Measurements from ENCODE around the gene VIPR2. TPM values are rescaled to one million over a fixed set of nuclear protein-coding genes. Genes with fewer than 3 reads are reported as not detected.
"Not testable (repeated sequence)": the region's sequence is repeated elsewhere in the genome, so short reads cannot be mapped to it uniquely, and the experiment has no call there.

VIPR2 gene
- polyA plus RNA-seq, 3 donors = not detected

GRCh38 chr7:158982080-158982479 lies 162.6 kb downstream of the VIPR2 start:
- H3K4me3 Mint-ChIP-seq; H3K27me3 ChIP-seq (ENCODE audit: control insufficient read depth in 2 of 2, insufficient read depth in 2 of 2, low read length in 2 of 2); H3K27me3 Mint-ChIP-seq (ENCODE audit: low read depth in 3 of 3); H3K27ac Mint-ChIP-seq; H3K4me2 ChIP-seq (replicated peaks; ENCODE audit: extremely low read depth, low read length, poor library complexity, severe bottlenecking); H3K36me3 Mint-ChIP-seq; H3K4me1 Mint-ChIP-seq; H3K4me1 ChIP-seq (ENCODE audit: control insufficient read depth in 1 of 2, insufficient read depth in 2 of 2, low read length in 2 of 2); H3K36me3 ChIP-seq (replicated peaks in 1 of 2; ENCODE audit: control insufficient read depth in 1 of 2, insufficient read depth in 2 of 2, low read length in 2 of 2); intact Hi-C loops (cut with micrococcal nuclease); H4K20me1 ChIP-seq (ENCODE audit: insufficient read depth, low read length); H3K79me2 ChIP-seq (ENCODE audit: insufficient read depth, low read length); DNase-seq; H3K9ac ChIP-seq (ENCODE audit: insufficient read depth, low read length, poor library complexity, severe bottlenecking); H3K4me3 ChIP-seq (replicated peaks in 1 of 3; ENCODE audit: low read depth in 2 of 3, low read length in 3 of 3); H3K27ac ChIP-seq (ENCODE audit: low read depth in 1 of 2, low read length in 2 of 2); H2AFZ ChIP-seq (ENCODE audit: insufficient read depth, low read depth, low read length, poor library complexity, severe bottlenecking): not testable (repeated sequence)
- peaks cover 42 to 61% of the 10 kb centered on the region in 2 donors for H3K9me3 ChIP-seq (replicated peaks in 1 of 2; ENCODE audit: control insufficient read depth in 1 of 2, insufficient read depth in 1 of 2, low read length in 2 of 2)
- WGBS (ENCODE audit: insufficient coverage) = 75% methylated on average over 7 of the region's 15 CpGs
- peaks cover 18 to 46% (median 44%) of the 10 kb centered on the region in 7 donors for H3K9me3 Mint-ChIP-seq

GRCh38 chr7:158979635-158980351 lies 164.9 kb downstream of the VIPR2 start:
- no peak overlapping the region for H2AFZ ChIP-seq (ENCODE audit: insufficient read depth, low read depth, low read length, poor library complexity, severe bottlenecking)
- no peak overlapping the region for H3K4me3 Mint-ChIP-seq
- peaks cover 42 to 52% of the 10 kb centered on the region in 2 donors for H3K9me3 ChIP-seq (replicated peaks in 1 of 2; ENCODE audit: control insufficient read depth in 1 of 2, insufficient read depth in 1 of 2, low read length in 2 of 2)

More at GRCh38 chr7:158979635-158980351, 164.9 kb downstream of the VIPR2 start:
- no peak for TF ChIP-seq CTCF (IDR thresholded peaks at IDR 0.05)
- H3K36me3 Mint-ChIP-seq = no peaks in the 10 kb centered on the region
- no peak overlapping the region for H3K27ac ChIP-seq (ENCODE audit: low read depth in 1 of 2, low read length in 2 of 2)
- 89% methylated on average over 22 of the region's 22 CpGs for WGBS (ENCODE audit: insufficient coverage)
- H3K27me3 ChIP-seq (ENCODE audit: control insufficient read depth in 2 of 2, insufficient read depth in 2 of 2, low read length in 2 of 2) = no peaks in the 10 kb centered on the region
- peaks cover 7 to 12% of the 10 kb centered on the region in 2 donors for H3K4me1 ChIP-seq (ENCODE audit: control insufficient read depth in 1 of 2, insufficient read depth in 2 of 2, low read length in 2 of 2)
- DNase-seq = no peak
- no peaks in the 10 kb centered on the region for H3K36me3 ChIP-seq (replicated peaks in 1 of 2; ENCODE audit: control insufficient read depth in 1 of 2, insufficient read depth in 2 of 2, low read length in 2 of 2)
- H3K27ac Mint-ChIP-seq = no peak overlapping the region
- no peak overlapping the region for H3K4me3 ChIP-seq (replicated peaks in 1 of 3; ENCODE audit: low read depth in 2 of 3, low read length in 3 of 3)
- H3K4me2 ChIP-seq (replicated peaks; ENCODE audit: extremely low read depth, low read length, poor library complexity, severe bottlenecking) = no peak overlapping the region
- no peak overlapping the region for H3K9ac ChIP-seq (ENCODE audit: insufficient read depth, low read length, poor library complexity, severe bottlenecking)
- peaks cover 18 to 44% (median 40%) of the 10 kb centered on the region in 7 donors for H3K9me3 Mint-ChIP-seq
- peaks cover 8% of the 10 kb centered on the region for H3K4me1 Mint-ChIP-seq
- H3K79me2 ChIP-seq (ENCODE audit: insufficient read depth, low read length) = no peaks in the 10 kb centered on the region
- intact Hi-C loops (cut with micrococcal nuclease) = loop anchor here (5.0 to 10.0 kb wide), 2 partner anchors 115 to 197 kb away; no protein-coding TSS in a partner anchor
- H3K27me3 Mint-ChIP-seq (ENCODE audit: low read depth in 3 of 3) = peaks cover 1 to 6% (median 1%) of the 10 kb centered on the region in 3 donors
- H4K20me1 ChIP-seq (ENCODE audit: insufficient read depth, low read length) = no peaks in the 10 kb centered on the region

Data from CD14-positive monocyte (primary cell).